Measurements from ENCODE around the gene LHFPL5. TPM values are rescaled to one million over a fixed set of nuclear protein-coding genes. Genes with fewer than 3 reads are reported as not detected.

Gene LHFPL5
- total RNA-seq, 2 donors from 2014 or later: 5.6 to 6.2 TPM

DNA sequence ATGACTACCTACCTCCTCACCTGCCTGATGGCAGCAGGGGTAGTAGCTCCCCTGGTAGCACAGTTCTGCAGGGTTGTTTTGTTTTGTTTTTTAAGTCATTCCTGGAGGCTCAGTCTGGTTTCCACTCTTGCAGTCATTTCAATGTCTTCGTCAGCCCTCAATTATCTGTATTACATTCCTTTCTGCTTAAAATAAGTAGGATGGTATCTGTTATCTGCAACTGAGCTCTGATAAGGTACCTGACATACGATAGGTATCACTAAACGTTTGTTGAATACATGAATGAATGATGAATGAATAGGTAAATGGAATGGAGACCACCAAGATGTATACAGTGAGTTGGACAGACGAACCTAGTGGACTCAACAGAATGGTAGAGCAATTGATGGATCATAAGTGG, 35.9 kb upstream of the LHFPL5 start:
- intact Hi-C loops (cut with DNase I): no loop called here
- peaks cover 6% of the 10 kb centered on the region for H3K4me1 ChIP-seq
- TF ChIP-seq, protein P1, sequence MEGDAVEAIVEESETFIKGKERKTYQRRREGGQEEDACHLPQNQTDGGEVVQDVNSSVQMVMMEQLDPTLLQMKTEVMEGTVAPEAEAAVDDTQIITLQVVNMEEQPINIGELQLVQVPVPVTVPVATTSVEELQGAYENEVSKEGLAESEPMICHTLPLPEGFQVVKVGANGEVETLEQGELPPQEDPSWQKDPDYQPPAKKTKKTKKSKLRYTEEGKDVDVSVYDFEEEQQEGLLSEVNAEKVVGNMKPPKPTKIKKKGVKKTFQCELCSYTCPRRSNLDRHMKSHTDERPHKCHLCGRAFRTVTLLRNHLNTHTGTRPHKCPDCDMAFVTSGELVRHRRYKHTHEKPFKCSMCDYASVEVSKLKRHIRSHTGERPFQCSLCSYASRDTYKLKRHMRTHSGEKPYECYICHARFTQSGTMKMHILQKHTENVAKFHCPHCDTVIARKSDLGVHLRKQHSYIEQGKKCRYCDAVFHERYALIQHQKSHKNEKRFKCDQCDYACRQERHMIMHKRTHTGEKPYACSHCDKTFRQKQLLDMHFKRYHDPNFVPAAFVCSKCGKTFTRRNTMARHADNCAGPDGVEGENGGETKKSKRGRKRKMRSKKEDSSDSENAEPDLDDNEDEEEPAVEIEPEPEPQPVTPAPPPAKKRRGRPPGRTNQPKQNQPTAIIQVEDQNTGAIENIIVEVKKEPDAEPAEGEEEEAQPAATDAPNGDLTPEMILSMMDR (IDR thresholded peaks at IDR 0.05): no peak
- TF ChIP-seq POLR2A (IDR thresholded peaks at IDR 0.05): no peak
- H3K27ac ChIP-seq: no peak overlapping the region
- WGBS, 2 donors: 58 to 67% methylated on average over 4 of the region's 4 CpGs
- H3K36me3 ChIP-seq (replicated peaks in 1 of 2; ENCODE audit: insufficient read depth in 1 of 2, low read depth in 2 of 2): no peaks in the 10 kb centered on the region
- H3K27me3 ChIP-seq: no peaks in the 10 kb centered on the region
- no peaks in the 10 kb centered on the region for H3K9me3 ChIP-seq
- DNase-seq (no peak), ATAC-seq (no peak)
- no peak overlapping the region for H3K4me3 ChIP-seq

DNA sequence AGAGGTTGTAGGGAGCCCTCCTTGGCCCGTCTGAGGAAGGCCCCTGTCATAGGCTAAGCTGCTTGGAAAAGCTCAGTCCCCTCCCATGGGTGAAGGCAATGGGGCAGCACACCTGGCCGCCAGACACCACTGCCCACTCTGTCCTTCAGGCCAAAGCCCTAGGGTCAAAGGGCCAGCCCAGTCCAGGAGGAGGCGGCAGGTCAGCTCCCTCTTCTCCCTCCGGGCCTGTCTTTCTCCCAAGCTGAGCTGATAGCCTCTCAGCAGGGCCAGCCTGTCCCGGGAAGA, 33.9 kb upstream of the LHFPL5 start:
- Histone ChIP-seq H3K4me3 (no peak overlapping the region), H3K27ac (no peak overlapping the region), H3K27me3 (no peaks in the 10 kb centered on the region), H3K36me3 (replicated peaks in 1 of 2; ENCODE audit: insufficient read depth in 1 of 2, low read depth in 2 of 2) (no peaks in the 10 kb centered on the region), H3K4me1 (peaks cover under 1% of the 10 kb centered on the region), H3K9me3 (no peaks in the 10 kb centered on the region)
- DNase-seq (no peak), ATAC-seq (no peak)
- WGBS, 2 donors: 64 to 100% methylated on average over 1 to 5 of the region's 5 CpGs
- TF ChIP-seq, protein P1 (IDR thresholded peaks at IDR 0.05): no peak
- no peak for TF ChIP-seq POLR2A (IDR thresholded peaks at IDR 0.05)
- intact Hi-C loops (cut with DNase I): no loop called here

DNA sequence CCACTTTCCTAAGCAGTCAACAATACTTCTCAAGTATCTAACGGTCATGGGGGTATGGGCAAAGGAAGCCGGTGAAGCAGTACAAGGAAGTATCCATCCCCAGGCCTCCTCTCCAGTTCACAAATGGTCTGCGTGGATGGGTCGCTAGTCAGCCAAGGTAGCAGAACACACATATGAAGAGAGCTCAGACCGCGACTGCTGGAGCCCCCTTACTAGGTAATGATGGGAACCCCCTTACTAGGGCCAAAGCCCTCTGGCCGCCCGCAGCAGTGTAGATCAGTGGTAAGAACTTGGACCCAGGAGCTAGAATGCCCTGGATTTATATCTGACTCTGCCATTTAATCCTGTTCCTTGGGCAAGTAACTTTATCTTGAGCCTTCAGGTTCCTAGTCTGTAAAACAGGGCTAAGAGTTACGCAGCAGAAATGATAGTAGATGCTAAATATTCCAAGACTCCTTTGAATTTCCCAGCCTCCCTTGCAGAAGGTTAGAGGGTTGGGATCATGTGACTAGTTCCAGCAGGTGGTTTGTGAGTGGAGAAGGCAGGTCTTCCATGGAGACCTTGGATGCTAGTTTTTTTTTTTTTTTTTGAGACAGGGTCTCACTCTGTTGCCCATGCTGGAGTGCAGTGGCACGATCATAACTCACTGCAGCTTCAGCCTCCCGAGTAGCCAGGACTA, 30.9 kb upstream of the LHFPL5 start:
- H3K27ac ChIP-seq: no peak overlapping the region
- no peak overlapping the region for H3K4me3 ChIP-seq
- ATAC-seq (no peak), DNase-seq (no peak)
- H3K4me1 ChIP-seq: peaks cover 16% of the 10 kb centered on the region
- WGBS, 2 donors: 64 to 68% methylated on average over 6 to 11 of the region's 11 CpGs
- H3K36me3 ChIP-seq (replicated peaks in 1 of 2; ENCODE audit: insufficient read depth in 1 of 2, low read depth in 2 of 2): no peaks in the 10 kb centered on the region
- TF ChIP-seq, protein P1 (IDR thresholded peaks at IDR 0.05): no peak
- TF ChIP-seq POLR2A (IDR thresholded peaks at IDR 0.05): no peak
- H3K27me3 ChIP-seq: no peaks in the 10 kb centered on the region
- no peaks in the 10 kb centered on the region for H3K9me3 ChIP-seq
- intact Hi-C loops (cut with DNase I): no loop called here

DNA sequence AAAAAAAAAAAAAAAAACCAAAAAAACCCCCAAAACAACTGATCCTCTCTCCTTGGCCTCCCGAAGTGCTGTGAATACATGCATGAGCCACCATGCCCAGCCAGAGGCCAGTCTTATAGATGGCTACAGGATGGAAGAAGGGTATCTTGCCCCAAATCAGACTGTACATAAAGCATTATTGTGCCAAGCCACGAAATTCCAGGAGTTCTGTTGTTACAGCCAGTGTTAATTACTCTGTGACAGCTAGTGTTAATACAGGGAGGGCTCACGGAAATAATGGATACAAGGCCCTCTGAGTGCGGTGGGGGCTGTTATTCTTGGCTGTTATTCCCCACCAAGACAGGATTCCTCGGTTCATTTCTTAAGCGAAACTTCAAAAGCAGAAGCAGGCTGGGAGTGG, 30.1 kb upstream of the LHFPL5 start:
- Histone ChIP-seq H3K4me1 (peaks cover 16% of the 10 kb centered on the region), H3K27ac (no peak overlapping the region), H3K27me3 (no peaks in the 10 kb centered on the region), H3K36me3 (replicated peaks in 1 of 2; ENCODE audit: insufficient read depth in 1 of 2, low read depth in 2 of 2) (no peaks in the 10 kb centered on the region), H3K4me3 (no peak overlapping the region), H3K9me3 (no peaks in the 10 kb centered on the region)
- DNase-seq (no peak), ATAC-seq (no peak)
- TF ChIP-seq POLR2A (IDR thresholded peaks at IDR 0.05): no peak
- TF ChIP-seq, protein P1 (IDR thresholded peaks at IDR 0.05): no peak
- intact Hi-C loops (cut with DNase I): no loop called here
- WGBS, 2 donors: 79 to 87% methylated on average over 4 to 6 of the region's 6 CpGs

All from body of pancreas (tissue), 4 donors.